Activated T-cell treated with anti-CD3 and anti-CD28 coated beads for 48 hours (primary cell): ENCODE measurements around the gene RNF34.

Experiments used
- DNase-seq: peaks from one replicate; pipeline ENCODE4 v3.0.0-alpha.2; 2020; ENCODE audit warnings: low read depth

Gene RNF34

GRCh38 chr12:121466794-121467637 lies 67.1 kb downstream of the RNF34 start:
- peak; percentile 91 for DNase-seq

GRCh38 chr12:121467638-121468498 lies 68.0 kb downstream of the RNF34 start:
- no peak for DNase-seq

GRCh38 chr12:121468499-121468801 lies 68.5 kb downstream of the RNF34 start:
- no peak for DNase-seq

GRCh38 chr12:121470751-121471150 lies 70.8 kb downstream of the RNF34 start:
- no peak for DNase-seq

- no peak for DNase-seq
Measured at GRCh38 chr12:121472150-121472905, 72.4 kb downstream of the RNF34 start.
